Choroid plexus epithelial cell (primary cell): ENCODE results near the gene NUDT16L1.

Experiments
- DNase-seq: peaks from one replicate; pipeline ENCODE4 v3.0.0-alpha.2; 2010; ENCODE audit warnings: low read depth
- H3K4me3 ChIP-seq: 2 replicates; pipeline ENCODE4 v1.5.1; 2011; ENCODE audit warnings: low read depth, mild to moderate bottlenecking, control low read depth, low read length, moderate library complexity
- CTCF ChIP-seq: conservative IDR thresholded peaks from 2 replicates; pipeline ENCODE4 v1.5.1; 2011; ENCODE audit warnings: low read depth, mild to moderate bottlenecking, control low read depth, inconsistent platforms, low read length, moderate library complexity

The NUDT16L1 gene

GRCh38 chr16:4696905-4697847, 3.8 kb downstream of the NUDT16L1 start:
- H3K4me3 ChIP-seq, result no peak overlapping the region
- no peak for TF ChIP-seq CTCF
- DNase-seq, result no peak

GRCh38 chr16:4697848-4698291, 4.5 kb downstream of the NUDT16L1 start:
- DNase-seq, result no peak
- no peak for TF ChIP-seq CTCF
- H3K4me3 ChIP-seq, result no peak overlapping the region

GRCh38 chr16:4698321-4699045, 5.1 kb downstream of the NUDT16L1 start:
- TF ChIP-seq CTCF, result no peak
- no peak overlapping the region for H3K4me3 ChIP-seq
- no peak for DNase-seq

GRCh38 chr16:4699046-4699556, 5.7 kb downstream of the NUDT16L1 start:
- no peak for DNase-seq

GRCh38 chr16:4700380-4700996, 7.1 kb downstream of the NUDT16L1 start:
- H3K4me3 ChIP-seq, result no peak overlapping the region
- DNase-seq, result no peak
- no peak for TF ChIP-seq CTCF

More at GRCh38 chr16:4699046-4699556, 5.7 kb downstream of the NUDT16L1 start:
- TF ChIP-seq CTCF, result no peak
- H3K4me3 ChIP-seq, result no peak overlapping the region

- no peak overlapping the region for H3K4me3 ChIP-seq
- no peak for DNase-seq
Measured at GRCh38 chr16:4700997-4701743, 7.8 kb downstream of the NUDT16L1 start.

More at GRCh38 chr16:4700997-4701743, 7.8 kb downstream of the NUDT16L1 start:
- TF ChIP-seq CTCF, result no peak
